ENCODE measurements around the gene EED. TPM values are rescaled to one million over a fixed set of nuclear protein-coding genes. Genes with fewer than 3 reads are reported as not detected.

EED gene
- total RNA-seq, 1 experiment from 2014 or later = 25.2 TPM

- no peak for TF ChIP-seq SP1 (IDR thresholded peaks at IDR 0.05; ENCODE audit: low read depth)
- TF ChIP-seq RAD21 (IDR thresholded peaks at IDR 0.05; ENCODE audit: low read depth) = no peak
- no peak for TF ChIP-seq SRF (IDR thresholded peaks at IDR 0.05; ENCODE audit: low read depth)
- TF ChIP-seq ZNF274 (IDR thresholded peaks at IDR 0.05; ENCODE audit: low read depth, low read length) = no peak
- TF ChIP-seq JUND (IDR thresholded peaks at IDR 0.05) = no peak
- no peak for TF ChIP-seq POLR2AphosphoS5 (IDR thresholded peaks at IDR 0.05; ENCODE audit: low read depth, low read length)
- TF ChIP-seq ELF1 (IDR thresholded peaks at IDR 0.05; ENCODE audit: borderline replicate concordance, low read depth) = no peak
- TF ChIP-seq YY1 (IDR thresholded peaks at IDR 0.05; ENCODE audit: extremely low read depth, insufficient replicate concordance, low read depth, low read length) = no peak
- no peak for TF ChIP-seq TCF7L2 (IDR thresholded peaks at IDR 0.05; ENCODE audit: borderline replicate concordance, extremely low read depth, insufficient read depth, insufficient read length)
- no peak for TF ChIP-seq ZFX (IDR thresholded peaks at IDR 0.05)
- TF ChIP-seq POLR2A (IDR thresholded peaks at IDR 0.05; ENCODE audit: borderline replicate concordance, extremely low read depth, insufficient read depth, insufficient read length) = no peak
- TF ChIP-seq MAX (IDR thresholded peaks at IDR 0.05) = no peak
- TF ChIP-seq EZH2phosphoT487 (IDR thresholded peaks at IDR 0.05; ENCODE audit: borderline replicate concordance) = no peak
- TF ChIP-seq CTCF (IDR thresholded peaks at IDR 0.05 in 2 of 3, conservative IDR thresholded peaks at IDR 0.05 in 1 of 3; ENCODE audit: borderline replicate concordance in 1 of 3, insufficient read depth in 1 of 3, low read depth in 2 of 3, low read length in 2 of 3) = no peak
- BruUV-seq (replicated peaks) = no TSS peak
- POLR2A ChIA-PET = no interaction called here
Measured at GRCh38 chr11:86278226-86278625, 33.7 kb downstream of the EED start.

More at GRCh38 chr11:86278226-86278625, 33.7 kb downstream of the EED start:
- Histone ChIP-seq H3K9me3 (ENCODE audit: control insufficient read depth in 1 of 2, insufficient read depth in 1 of 2, low read depth in 1 of 2, low read length in 2 of 2) (no peaks in the 10 kb centered on the region), H3K4me2 (ENCODE audit: low read length) (no peak overlapping the region), H3K36me3 (ENCODE audit: control insufficient read depth in 1 of 2, insufficient read depth in 2 of 2, low read length in 2 of 2) (peaks cover 12 to 17% of the 10 kb centered on the region in 2 experiments; a peak in 3 of 4 replicates), H3K79me2 (ENCODE audit: insufficient read depth, low read length) (peaks cover 40% of the 10 kb centered on the region), H2AFZ (ENCODE audit: low read depth, low read length, poor library complexity, severe bottlenecking) (no peak overlapping the region), H3K9me2 (ENCODE audit: insufficient read depth) (no peaks in the 10 kb centered on the region), H3K9ac (ENCODE audit: low read length) (no peak overlapping the region), H3K4me3 (replicated peaks in 1 of 2; ENCODE audit: low read depth in 1 of 2, low read length in 2 of 2) (no peak overlapping the region), H3K27me3 (ENCODE audit: insufficient read depth, low read length) (no peaks in the 10 kb centered on the region), H3K27ac (ENCODE audit: low read depth, low read length) (no peak overlapping the region), H4K20me1 (ENCODE audit: insufficient read depth) (0 out of 2 replicates have a peak, but pooled peaks cover 2% of the 10 kb centered on the region), H3K4me1 (ENCODE audit: control insufficient read depth in 1 of 2, insufficient read depth in 2 of 2, low read length in 2 of 2) (no peaks in the 10 kb centered on the region)
- intact Hi-C loops (cut with micrococcal nuclease) = loop anchor here (10.0 kb wide), 1 partner anchor 233 kb away; no protein-coding TSS in a partner anchor
- no peak for ATAC-seq
- ChIA-PET RAD21 (ENCODE audit: low non-redundant PET in 1 of 2, low total read pairs in 2 of 2, uncharacterized antibody in 2 of 2, unreplicated experiment in 2 of 2) (no interaction called here), CTCF (no interaction called here)
- no peak for DNase-seq (ENCODE audit: low read depth, low spot score)

Data from HCT116 (cell line).